HEK293 (cell line): ENCODE results near the gene OPHN1.

ENCODE experiments used
- CTCF ChIA-PET: fragments of 350-600 bp; formaldehyde crosslinking; extraction: SDS; loops from one replicate; lab custom pipeline; 2021; ENCODE audit warnings: antibody characterized with exemption; lab: Yijun Ruan, JAX
- POLR2A ChIA-PET: fragments of 300-600 bp; formaldehyde crosslinking; extraction: SDS; loops from one replicate; lab custom pipeline; 2020; ENCODE audit warnings: antibody characterized with exemption, inconsistent platforms; lab: Yijun Ruan, JAX
- H3K27ac ChIP-seq: fragments of 200-500 bp; sonication (Bioruptor generic); 2 replicates; pipeline ENCODE4 v1.5.1; 2014; ENCODE audit warnings: low read depth, low read length, control low read depth, inconsistent platforms; ENCODE audit errors: extremely low read depth
- H3K36me3 ChIP-seq, 2 experiments: fragments of 200-500 bp in 1 of 2; sonication (Bioruptor generic) in 1 of 2; 1 replicate in 1 of 2; 2 replicates in 1 of 2; pipeline ENCODE4 v1.5.1; 2014 to 2017; ENCODE audit warnings: inconsistent platforms in 2 of 2, low read length in 2 of 2; ENCODE audit not compliant: control insufficient read depth in 2 of 2, insufficient read depth in 1 of 2
- H3K4me1 ChIP-seq: fragments of 200-500 bp; sonication (Bioruptor generic); 2 replicates; pipeline ENCODE4 v1.5.1; 2014; ENCODE audit warnings: mild to moderate bottlenecking, low read length, inconsistent platforms; ENCODE audit not compliant: control insufficient read depth, insufficient read depth
- H3K4me3 ChIP-seq: 2 replicates; pipeline ENCODE4 v1.5.1; 2011; ENCODE audit warnings: low read depth, mild to moderate bottlenecking, control low read depth, low read length, moderate library complexity
- H3K9me3 ChIP-seq: fragments of 200-500 bp; sonication (Bioruptor generic); 2 replicates; pipeline ENCODE4 v1.5.1; 2014; ENCODE audit warnings: low read depth, low read length, inconsistent platforms; ENCODE audit not compliant: control insufficient read depth, insufficient read depth
- HOXD13 ChIP-seq: sonication (generic); formaldehyde crosslinking; IDR thresholded peaks from 2 replicates; pipeline ENCODE4 v1.8.0; 2022; ENCODE audit warnings: missing genetic modification reagents, borderline replicate concordance
- MYNN ChIP-seq: fragments of 450-650 bp; formaldehyde crosslinking; IDR thresholded peaks from 2 replicates; pipeline ENCODE4 v1.5.1; 2016; ENCODE audit warnings: missing biosample characterization, missing genetic modification characterization, borderline replicate concordance
- PRDM1 ChIP-seq: fragments of 450-650 bp; formaldehyde crosslinking; IDR thresholded peaks from 2 replicates; pipeline ENCODE4; 2016; ENCODE audit warnings: missing biosample characterization, missing genetic modification characterization
- SCRT1 ChIP-seq: fragments of 450-650 bp; formaldehyde crosslinking; IDR thresholded peaks from 2 replicates; pipeline ENCODE4 v1.5.1; 2016; ENCODE audit warnings: missing biosample characterization, missing genetic modification characterization, borderline replicate concordance
- WT1 ChIP-seq: fragments of 450-650 bp; formaldehyde crosslinking; IDR thresholded peaks from 2 replicates; pipeline ENCODE4 v1.5.1; 2016; ENCODE audit warnings: missing biosample characterization, missing genetic modification characterization
- ZBTB20 ChIP-seq: fragments of 450-650 bp; formaldehyde crosslinking; IDR thresholded peaks from 2 replicates; pipeline ENCODE4 v1.5.1; 2016; ENCODE audit warnings: missing biosample characterization, missing genetic modification characterization
- ZFP37 ChIP-seq: fragments of 450-650 bp; formaldehyde crosslinking; IDR thresholded peaks from 2 replicates; pipeline ENCODE4 v1.5.1; 2016; ENCODE audit warnings: missing biosample characterization, missing genetic modification characterization
- ZFP69B ChIP-seq: fragments of 450-650 bp; formaldehyde crosslinking; IDR thresholded peaks from 2 replicates; pipeline ENCODE4 v1.5.1; 2016; ENCODE audit warnings: missing biosample characterization, missing genetic modification characterization
- ZNF133 ChIP-seq: fragments of 450-650 bp; formaldehyde crosslinking; IDR thresholded peaks from 2 replicates; pipeline ENCODE4 v1.5.1; 2016; ENCODE audit warnings: missing biosample characterization, missing genetic modification characterization
- ZNF221 ChIP-seq: fragments of 450-650 bp; formaldehyde crosslinking; IDR thresholded peaks from 2 replicates; pipeline ENCODE4 v1.5.1; 2017; ENCODE audit warnings: missing biosample characterization, missing genetic modification characterization, borderline replicate concordance
- ZNF24 ChIP-seq: fragments of 450-650 bp; formaldehyde crosslinking; IDR thresholded peaks from 2 replicates; pipeline ENCODE4 v1.5.1; 2016; ENCODE audit warnings: missing biosample characterization, missing genetic modification characterization
- ZNF274 ChIP-seq, 2 experiments: fragments of 200-500 bp in 1 of 2; fragments of 450-650 bp in 1 of 2; sonication (Bioruptor generic) in 1 of 2; formaldehyde crosslinking in 1 of 2; IDR thresholded peaks; 2 replicates each; pipeline versions ENCODE4 v1.5.1 to v1.6.1; 2014 to 2016; ENCODE audit warnings: borderline replicate concordance in 1 of 2, inconsistent platforms in 1 of 2, low read length in 1 of 2, missing biosample characterization in 1 of 2, missing genetic modification characterization in 1 of 2
- ZNF341 ChIP-seq: fragments of 450-650 bp; formaldehyde crosslinking; IDR thresholded peaks from 2 replicates; pipeline ENCODE4; 2016; ENCODE audit warnings: low read depth, missing biosample characterization, missing genetic modification characterization
- ZNF354C ChIP-seq: fragments of 450-650 bp; formaldehyde crosslinking; IDR thresholded peaks from 2 replicates; pipeline ENCODE4 v1.5.1; 2016; ENCODE audit warnings: missing biosample characterization, missing genetic modification characterization, low read depth, borderline replicate concordance
- ZNF394 ChIP-seq: fragments of 450-650 bp; formaldehyde crosslinking; IDR thresholded peaks from 2 replicates; pipeline ENCODE4 v1.5.1; 2016; ENCODE audit warnings: missing biosample characterization, missing genetic modification characterization, mild to moderate bottlenecking, moderate library complexity, borderline replicate concordance
- ZNF529 ChIP-seq: fragments of 450-650 bp; formaldehyde crosslinking; IDR thresholded peaks from 2 replicates; pipeline ENCODE4 v1.5.1; 2017; ENCODE audit warnings: missing genetic modification characterization, missing biosample characterization; ENCODE audit not compliant: insufficient replicate concordance
- ZNF629 ChIP-seq: fragments of 450-650 bp; formaldehyde crosslinking; IDR thresholded peaks from 2 replicates; pipeline ENCODE4 v1.5.1; 2017; ENCODE audit warnings: missing biosample characterization, missing genetic modification characterization
- ZNF837 ChIP-seq: fragments of 450-650 bp; formaldehyde crosslinking; IDR thresholded peaks from 2 replicates; pipeline ENCODE4 v1.5.1; 2016; ENCODE audit warnings: missing biosample characterization, missing genetic modification characterization
- ZNF843 ChIP-seq: fragments of 450-650 bp; formaldehyde crosslinking; IDR thresholded peaks from 2 replicates; pipeline ENCODE4 v1.5.1; 2016; ENCODE audit warnings: missing biosample characterization, missing genetic modification characterization
- ZSCAN16 ChIP-seq: fragments of 450-650 bp; formaldehyde crosslinking; IDR thresholded peaks from 2 replicates; pipeline ENCODE4 v1.5.1; 2016; ENCODE audit warnings: missing biosample characterization, missing genetic modification characterization
- TF ChIP-seq, protein P1 (sequence below): fragments of 450-650 bp; formaldehyde crosslinking; IDR thresholded peaks from 2 replicates; pipeline ENCODE4 v1.5.1; 2016; ENCODE audit warnings: missing biosample characterization, missing genetic modification characterization, borderline replicate concordance
- TF ChIP-seq, protein P2 (sequence below): fragments of 450-650 bp; formaldehyde crosslinking; IDR thresholded peaks from 2 replicates; pipeline ENCODE4 v1.5.1; 2016; ENCODE audit warnings: missing biosample characterization, missing genetic modification characterization
- TF ChIP-seq, protein P3 (sequence below): fragments of 450-650 bp; formaldehyde crosslinking; IDR thresholded peaks from 2 replicates; pipeline ENCODE4 v1.5.1; 2017; ENCODE audit warnings: missing biosample characterization, missing genetic modification characterization

The OPHN1 gene

DNA sequence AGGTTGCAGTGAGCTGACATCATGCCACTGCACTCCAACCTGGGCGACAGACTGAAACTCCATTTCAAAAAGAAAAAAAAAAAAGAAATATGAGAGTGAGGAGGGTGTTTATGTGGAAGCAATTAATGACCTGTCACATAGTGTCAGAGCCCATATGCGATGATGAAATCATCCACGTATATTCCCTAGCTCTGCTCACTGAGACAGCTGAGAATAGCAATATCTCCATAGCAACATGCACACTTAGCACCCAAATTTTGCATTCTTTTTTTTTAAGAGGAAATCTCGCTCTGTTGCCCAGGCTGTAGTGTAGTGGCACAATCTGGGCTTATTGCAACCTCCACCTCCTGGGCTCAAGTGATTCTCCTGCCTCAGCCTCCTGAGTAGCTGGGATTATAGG lies 31.5 kb upstream of the OPHN1 start:
- ChIA-PET CTCF (interaction anchor here (0.6 to 1.4 kb wide), 4 partner anchors 32 to 266 kb away, joined by 3 to 6 read pairs (median 4); no protein-coding TSS in a partner anchor), POLR2A (no interaction called here)
- no peaks in the 10 kb centered on the region for H3K4me1 ChIP-seq
- no peak overlapping the region for H3K27ac ChIP-seq
- H3K4me3 ChIP-seq = no peak overlapping the region
- no peaks in the 10 kb centered on the region for H3K9me3 ChIP-seq
- H3K36me3 ChIP-seq = no peaks in the 10 kb centered on the region
- no peak for TF ChIP-seq ZFP69B
- no peak for TF ChIP-seq ZNF24
- TF ChIP-seq ZNF354C = no peak
- no peak for TF ChIP-seq ZNF394
- no peak for TF ChIP-seq ZNF274 (IDR thresholded peaks at IDR 0.05; ENCODE audit: low read length)
- TF ChIP-seq ZNF274 (tag by site-specific recombination; IDR thresholded peaks at IDR 0.05; ENCODE audit: borderline replicate concordance) = no peak
- no peak for TF ChIP-seq SCRT1 (tag by site-specific recombination)
- TF ChIP-seq ZFP37 (tag by site-specific recombination) = no peak
- no peak for TF ChIP-seq ZBTB20 (tag by site-specific recombination)
- TF ChIP-seq, protein P1, sequence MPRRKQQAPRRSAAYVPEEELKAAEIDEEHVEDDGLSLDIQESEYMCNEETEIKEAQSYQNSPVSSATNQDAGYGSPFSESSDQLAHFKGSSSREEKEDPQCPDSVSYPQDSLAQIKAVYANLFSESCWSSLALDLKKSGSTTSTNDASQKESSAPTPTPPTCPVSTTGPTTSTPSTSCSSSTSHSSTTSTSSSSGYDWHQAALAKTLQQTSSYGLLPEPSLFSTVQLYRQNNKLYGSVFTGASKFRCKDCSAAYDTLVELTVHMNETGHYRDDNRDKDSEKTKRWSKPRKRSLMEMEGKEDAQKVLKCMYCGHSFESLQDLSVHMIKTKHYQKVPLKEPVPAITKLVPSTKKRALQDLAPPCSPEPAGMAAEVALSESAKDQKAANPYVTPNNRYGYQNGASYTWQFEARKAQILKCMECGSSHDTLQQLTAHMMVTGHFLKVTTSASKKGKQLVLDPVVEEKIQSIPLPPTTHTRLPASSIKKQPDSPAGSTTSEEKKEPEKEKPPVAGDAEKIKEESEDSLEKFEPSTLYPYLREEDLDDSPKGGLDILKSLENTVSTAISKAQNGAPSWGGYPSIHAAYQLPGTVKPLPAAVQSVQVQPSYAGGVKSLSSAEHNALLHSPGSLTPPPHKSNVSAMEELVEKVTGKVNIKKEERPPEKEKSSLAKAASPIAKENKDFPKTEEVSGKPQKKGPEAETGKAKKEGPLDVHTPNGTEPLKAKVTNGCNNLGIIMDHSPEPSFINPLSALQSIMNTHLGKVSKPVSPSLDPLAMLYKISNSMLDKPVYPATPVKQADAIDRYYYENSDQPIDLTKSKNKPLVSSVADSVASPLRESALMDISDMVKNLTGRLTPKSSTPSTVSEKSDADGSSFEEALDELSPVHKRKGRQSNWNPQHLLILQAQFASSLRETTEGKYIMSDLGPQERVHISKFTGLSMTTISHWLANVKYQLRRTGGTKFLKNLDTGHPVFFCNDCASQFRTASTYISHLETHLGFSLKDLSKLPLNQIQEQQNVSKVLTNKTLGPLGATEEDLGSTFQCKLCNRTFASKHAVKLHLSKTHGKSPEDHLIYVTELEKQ (tag by site-specific recombination) = no peak
- TF ChIP-seq ZNF221 (tag by site-specific recombination) = no peak
- TF ChIP-seq, protein P2, sequence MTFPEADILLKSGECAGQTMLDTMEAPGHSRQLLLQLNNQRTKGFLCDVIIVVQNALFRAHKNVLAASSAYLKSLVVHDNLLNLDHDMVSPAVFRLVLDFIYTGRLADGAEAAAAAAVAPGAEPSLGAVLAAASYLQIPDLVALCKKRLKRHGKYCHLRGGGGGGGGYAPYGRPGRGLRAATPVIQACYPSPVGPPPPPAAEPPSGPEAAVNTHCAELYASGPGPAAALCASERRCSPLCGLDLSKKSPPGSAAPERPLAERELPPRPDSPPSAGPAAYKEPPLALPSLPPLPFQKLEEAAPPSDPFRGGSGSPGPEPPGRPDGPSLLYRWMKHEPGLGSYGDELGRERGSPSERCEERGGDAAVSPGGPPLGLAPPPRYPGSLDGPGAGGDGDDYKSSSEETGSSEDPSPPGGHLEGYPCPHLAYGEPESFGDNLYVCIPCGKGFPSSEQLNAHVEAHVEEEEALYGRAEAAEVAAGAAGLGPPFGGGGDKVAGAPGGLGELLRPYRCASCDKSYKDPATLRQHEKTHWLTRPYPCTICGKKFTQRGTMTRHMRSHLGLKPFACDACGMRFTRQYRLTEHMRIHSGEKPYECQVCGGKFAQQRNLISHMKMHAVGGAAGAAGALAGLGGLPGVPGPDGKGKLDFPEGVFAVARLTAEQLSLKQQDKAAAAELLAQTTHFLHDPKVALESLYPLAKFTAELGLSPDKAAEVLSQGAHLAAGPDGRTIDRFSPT = no peak
- TF ChIP-seq ZNF629 (tag by site-specific recombination) = no peak
- no peak for TF ChIP-seq ZNF837 (tag by site-specific recombination)
- no peak for TF ChIP-seq WT1 (tag by site-specific recombination)
- no peak for TF ChIP-seq HOXD13 (CRISPR knock-in tag)
- TF ChIP-seq MYNN (tag by site-specific recombination) = no peak
- TF ChIP-seq, protein P3, sequence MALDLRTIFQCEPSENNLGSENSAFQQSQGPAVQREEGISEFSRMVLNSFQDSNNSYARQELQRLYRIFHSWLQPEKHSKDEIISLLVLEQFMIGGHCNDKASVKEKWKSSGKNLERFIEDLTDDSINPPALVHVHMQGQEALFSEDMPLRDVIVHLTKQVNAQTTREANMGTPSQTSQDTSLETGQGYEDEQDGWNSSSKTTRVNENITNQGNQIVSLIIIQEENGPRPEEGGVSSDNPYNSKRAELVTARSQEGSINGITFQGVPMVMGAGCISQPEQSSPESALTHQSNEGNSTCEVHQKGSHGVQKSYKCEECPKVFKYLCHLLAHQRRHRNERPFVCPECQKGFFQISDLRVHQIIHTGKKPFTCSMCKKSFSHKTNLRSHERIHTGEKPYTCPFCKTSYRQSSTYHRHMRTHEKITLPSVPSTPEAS (tag by site-specific recombination) = no peak
- no peak for TF ChIP-seq ZNF843
- TF ChIP-seq ZSCAN16 (tag by site-specific recombination) = no peak
- TF ChIP-seq ZNF133 (tag by site-specific recombination) = no peak

DNA sequence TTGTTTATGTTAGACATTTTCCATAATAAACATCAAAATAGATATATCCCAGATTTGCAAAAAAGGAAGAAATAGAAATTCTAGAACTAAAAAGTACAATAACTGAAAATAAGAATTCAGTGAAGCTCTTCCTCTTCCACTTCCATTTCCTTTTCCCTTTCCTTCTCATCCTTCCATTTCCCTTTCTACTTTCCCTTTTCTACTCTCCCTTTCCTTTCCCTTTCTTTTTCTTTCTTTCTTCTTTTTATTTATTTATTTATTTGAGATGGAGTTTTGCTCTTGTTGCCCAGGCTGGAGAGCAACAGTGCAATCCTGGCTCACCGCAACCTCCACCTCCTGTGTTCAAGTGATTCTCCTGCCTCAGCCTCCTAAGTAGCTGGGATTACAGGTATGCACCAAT lies 30.6 kb upstream of the OPHN1 start:
- H3K9me3 ChIP-seq = no peaks in the 10 kb centered on the region
- no peak overlapping the region for H3K27ac ChIP-seq
- no peak overlapping the region for H3K4me3 ChIP-seq
- peak; percentile 100 for TF ChIP-seq PRDM1 (tag by site-specific recombination)
- no peak for TF ChIP-seq ZNF529 (tag by site-specific recombination)
- TF ChIP-seq ZNF341 = no peak
- POLR2A ChIA-PET = no interaction called here
- CTCF ChIA-PET = interaction anchor here (0.6 to 2.1 kb wide), 7 partner anchors 31 to 280 kb away, joined by 3 to 16 read pairs (median 4); no protein-coding TSS in a partner anchor
- no peaks in the 10 kb centered on the region for H3K4me1 ChIP-seq
- H3K36me3 ChIP-seq = no peaks in the 10 kb centered on the region
